ENCODE data around the gene ZP3.

ZP3 gene

DNA sequence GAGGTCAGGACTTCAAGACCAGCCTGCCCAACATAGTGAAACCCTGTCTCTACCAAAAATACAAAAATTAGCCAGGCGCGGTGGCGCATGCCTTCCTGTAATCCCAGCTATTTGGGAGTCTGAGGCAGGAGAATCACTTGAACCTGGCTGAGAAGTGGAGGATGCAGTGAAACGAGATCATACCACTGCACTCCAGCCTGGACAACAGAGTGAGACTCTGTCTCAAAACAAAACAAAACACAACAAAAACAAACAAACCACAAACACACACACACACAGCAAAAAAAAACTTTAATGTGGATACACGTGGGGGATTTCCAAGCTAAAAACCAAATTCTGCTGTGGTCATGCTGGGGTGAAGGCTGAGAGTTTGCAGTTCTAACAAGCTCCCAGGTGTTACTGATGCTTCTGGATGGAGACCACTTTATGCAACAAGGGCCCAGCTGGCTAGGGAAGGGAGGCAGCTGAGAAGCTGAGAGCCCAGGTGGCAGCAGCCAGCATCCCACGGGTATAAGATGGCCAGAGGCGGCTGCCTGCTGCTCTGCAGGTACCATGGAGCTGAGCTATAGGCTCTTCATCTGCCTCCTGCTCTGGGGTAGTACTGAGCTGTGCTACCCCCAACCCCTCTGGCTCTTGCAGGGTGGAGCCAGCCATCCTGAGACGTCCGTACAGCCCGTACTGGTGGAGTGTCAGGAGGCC, at the start of gene ZP3:
Gene ZP3 (plus strand): TSS at position 538 of the 699 bp plus-strand sequence. CDS start 15 bp downstream, at position 553.
- TF ChIP-seq CTCF (IDR thresholded peaks at IDR 0.05): no peak

DNA sequence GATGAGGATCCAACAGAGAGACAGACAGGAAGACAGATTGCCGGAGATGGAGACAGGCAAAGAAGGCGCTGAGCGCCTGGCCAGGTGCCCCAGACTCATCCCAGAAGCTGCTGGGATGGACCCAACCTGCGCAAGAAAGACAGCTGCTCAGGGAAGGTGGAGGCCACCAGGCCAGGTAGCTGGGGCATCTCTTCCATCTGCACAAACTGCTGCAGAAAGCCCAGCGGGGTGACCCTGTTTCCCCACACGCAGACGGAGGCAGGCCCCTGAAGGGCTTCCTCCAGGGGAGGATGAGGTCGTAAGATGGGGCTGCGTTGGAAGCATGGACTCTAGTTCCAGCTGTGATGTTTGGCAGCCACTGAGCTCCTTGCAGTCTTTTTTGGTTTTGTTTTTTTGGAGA, 49.5 kb upstream of the ZP3 start:
- TF ChIP-seq CTCF (IDR thresholded peaks at IDR 0.05): no peak

DNA sequence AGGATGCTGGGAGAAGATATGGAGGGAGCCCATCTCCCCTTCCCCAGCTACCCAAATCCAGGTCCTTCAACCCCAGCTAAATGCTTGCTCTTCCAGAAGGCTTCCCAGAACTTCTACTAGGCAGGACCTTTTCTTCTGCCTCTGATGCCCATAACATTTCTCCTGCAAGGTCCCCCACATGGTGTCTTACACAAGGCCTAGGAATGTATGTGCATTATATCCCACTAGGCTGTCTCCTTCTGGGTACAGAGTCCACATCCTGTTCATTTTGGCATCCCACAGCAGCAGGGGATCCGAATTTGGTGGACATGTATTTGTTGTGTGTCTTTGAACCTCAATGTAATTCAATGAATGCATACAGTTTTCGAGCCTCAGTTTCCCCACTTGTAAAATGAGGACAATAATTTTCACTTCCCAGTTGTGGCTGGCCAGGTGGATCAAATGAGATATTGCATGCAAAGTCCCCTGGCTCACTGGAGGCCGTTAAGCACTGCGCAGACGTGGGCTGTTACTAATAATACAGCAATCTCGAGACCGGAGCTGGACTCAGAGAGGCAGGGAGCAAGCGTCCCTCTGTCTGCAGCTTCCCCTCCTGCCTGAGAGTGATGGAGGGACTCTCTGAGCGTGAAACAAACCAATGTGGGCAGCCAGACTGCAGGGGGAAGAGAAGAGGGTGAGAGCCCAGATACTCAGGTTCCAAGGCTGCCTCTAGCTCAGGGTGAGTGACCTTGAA, 47.4 kb upstream of the ZP3 start:
- no peak for TF ChIP-seq CTCF (IDR thresholded peaks at IDR 0.05)

DNA sequence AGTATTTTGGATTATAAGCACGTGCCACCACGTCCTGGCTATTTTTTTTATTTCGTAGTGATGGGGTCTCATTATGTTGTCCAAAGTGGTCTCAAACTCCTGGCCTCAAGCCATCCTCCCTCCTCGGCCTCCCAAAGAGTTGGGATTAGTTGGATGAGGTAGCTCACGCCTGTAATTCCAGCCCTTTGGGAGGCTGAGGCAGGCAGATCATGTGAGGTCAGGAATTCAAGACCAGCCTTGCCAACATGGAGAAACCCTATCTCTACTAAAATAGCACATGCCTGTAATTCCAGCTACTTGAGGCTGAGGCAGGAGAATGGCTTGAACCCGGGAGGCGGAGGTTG, 44.2 kb upstream of the ZP3 start:
- no peak for TF ChIP-seq CTCF (IDR thresholded peaks at IDR 0.05)

DNA sequence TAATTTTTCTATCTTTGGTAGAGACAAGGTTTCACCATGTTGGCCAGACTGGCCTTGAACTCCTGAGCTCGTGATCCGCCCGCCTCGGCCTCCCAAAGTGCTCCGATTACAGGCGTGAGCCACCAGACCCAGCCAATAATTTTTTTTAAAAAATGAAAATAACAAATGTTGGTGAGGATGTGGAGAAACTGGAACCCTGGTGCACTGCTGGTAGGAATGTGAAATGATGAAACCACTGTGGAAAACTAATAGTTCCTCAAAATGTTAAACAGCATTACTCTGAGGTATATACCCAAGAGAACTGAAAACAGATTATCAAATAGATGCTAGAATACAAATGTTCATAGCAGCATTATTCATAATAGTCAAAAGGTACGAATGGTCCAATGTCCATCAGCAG, 42.9 kb upstream of the ZP3 start:
- no peak for TF ChIP-seq CTCF (IDR thresholded peaks at IDR 0.05)

GRCh38 chr7:76383089-76383944, 41.4 kb upstream of the ZP3 start:
- TF ChIP-seq CTCF (IDR thresholded peaks at IDR 0.05): no peak

GRCh38 chr7:76386691-76387260, 38.0 kb upstream of the ZP3 start:
- TF ChIP-seq CTCF (IDR thresholded peaks at IDR 0.05): no peak
